AG09319 (cell line): Measurements from ENCODE around the gene GMPPB.

Source experiments
- DNase-seq: peaks from one replicate; pipeline ENCODE4 v3.0.0-alpha.2; 2010; ENCODE audit warnings: low read depth; ENCODE audit errors: extremely low read depth
- CTCF ChIP-seq: IDR thresholded peaks from 2 replicates; pipeline ENCODE4 v1.5.1; 2011; ENCODE audit warnings: low read depth, mild to moderate bottlenecking, inconsistent platforms, low read length, moderate library complexity

Gene GMPPB

GRCh38 chr3:49727924-49728361 lies 4.2 kb upstream of the GMPPB start:
- TF ChIP-seq CTCF: no peak
- DNase-seq: no peak

- no peak for DNase-seq
- TF ChIP-seq CTCF: no peak
Observed at GRCh38 chr3:49727154-49727923, 3.6 kb upstream of the GMPPB start.

- DNase-seq: no peak
- TF ChIP-seq CTCF: no peak
Observed at GRCh38 chr3:49725906-49726681, 2.3 kb upstream of the GMPPB start.

GRCh38 chr3:49724586-49724985 lies 835 bp upstream of the GMPPB start:
- DNase-seq: no peak
- TF ChIP-seq CTCF: no peak

- no peak for TF ChIP-seq CTCF
- DNase-seq: no peak
Observed at GRCh38 chr3:49723296-49723627, 489 bp downstream of the GMPPB start.

- no peak for TF ChIP-seq CTCF
- DNase-seq: no peak
Observed at GRCh38 chr3:49722896-49723295, 855 bp downstream of the GMPPB start.
